GM04503 (cell line): ENCODE results near the gene ZWILCH.
A peak's percentile ranks its signal among the peaks of the same experiment; 100 is the strongest.
"Not testable (repeated sequence)": the region's sequence is repeated elsewhere in the genome, so short reads cannot be mapped to it uniquely, and the experiment has no call there.

Experiments used
- DNase-seq: peaks from one replicate; pipeline ENCODE4 v3.0.0-alpha.2; 2012; ENCODE audit warnings: low read depth

The ZWILCH gene

DNA sequence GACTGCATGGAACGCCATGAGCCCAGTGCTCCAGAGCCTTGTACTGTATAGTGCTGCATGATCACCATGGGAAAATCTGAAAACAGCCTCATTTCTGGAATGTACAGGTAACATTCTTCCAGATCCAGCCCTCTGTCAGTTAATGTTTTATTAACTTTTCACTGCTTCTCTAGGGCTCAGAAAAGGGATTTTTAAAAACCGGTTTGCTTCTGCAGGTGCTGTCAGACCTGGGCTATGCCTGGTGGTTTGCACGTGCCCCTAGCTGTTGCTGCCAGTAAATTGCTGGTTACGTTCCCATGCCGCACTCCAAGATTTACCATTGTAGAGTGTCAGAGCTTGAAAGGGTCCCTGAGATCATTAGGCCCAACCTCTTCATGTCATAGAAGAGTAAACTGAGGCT is 16.6 kb upstream of the ZWILCH start:
- DNase-seq: no peak

- DNase-seq: no peak
These were observed 15.8 kb upstream of the ZWILCH start for GRCh38 chr15:66489179-66489791.

- DNase-seq: no peak
These were observed 13.3 kb upstream of the ZWILCH start for GRCh38 chr15:66491846-66492245.

- no peak for DNase-seq
These were observed 10.9 kb upstream of the ZWILCH start for GRCh38 chr15:66494262-66494661.

DNA sequence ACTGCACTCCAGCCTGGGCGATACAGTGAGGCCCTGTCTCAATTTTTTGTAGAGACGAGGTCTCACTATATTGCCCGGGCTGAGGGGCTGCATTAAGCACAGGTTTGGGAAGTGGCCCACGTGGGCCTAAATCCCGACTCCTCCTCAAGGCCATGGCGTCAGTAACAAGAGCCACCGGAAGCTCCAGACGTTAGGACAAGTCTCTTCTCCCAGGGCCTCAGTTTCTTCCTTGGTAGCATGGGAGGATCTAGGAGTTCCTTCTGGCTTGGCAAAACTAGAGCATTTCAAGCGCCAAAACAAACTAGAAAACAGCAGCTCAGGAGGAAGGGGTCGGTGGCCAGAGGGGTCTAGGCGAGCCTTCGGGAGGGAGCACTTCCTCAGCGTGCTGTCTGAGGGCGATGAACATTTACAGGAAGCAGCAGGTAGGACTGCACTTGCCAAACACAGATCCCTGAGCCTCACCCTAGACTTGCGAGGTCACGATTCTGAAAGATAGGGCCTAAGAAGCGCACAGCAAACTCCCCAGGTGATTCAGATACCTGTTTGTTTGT is 8.1 kb upstream of the ZWILCH start:
- DNase-seq: no peak

DNA sequence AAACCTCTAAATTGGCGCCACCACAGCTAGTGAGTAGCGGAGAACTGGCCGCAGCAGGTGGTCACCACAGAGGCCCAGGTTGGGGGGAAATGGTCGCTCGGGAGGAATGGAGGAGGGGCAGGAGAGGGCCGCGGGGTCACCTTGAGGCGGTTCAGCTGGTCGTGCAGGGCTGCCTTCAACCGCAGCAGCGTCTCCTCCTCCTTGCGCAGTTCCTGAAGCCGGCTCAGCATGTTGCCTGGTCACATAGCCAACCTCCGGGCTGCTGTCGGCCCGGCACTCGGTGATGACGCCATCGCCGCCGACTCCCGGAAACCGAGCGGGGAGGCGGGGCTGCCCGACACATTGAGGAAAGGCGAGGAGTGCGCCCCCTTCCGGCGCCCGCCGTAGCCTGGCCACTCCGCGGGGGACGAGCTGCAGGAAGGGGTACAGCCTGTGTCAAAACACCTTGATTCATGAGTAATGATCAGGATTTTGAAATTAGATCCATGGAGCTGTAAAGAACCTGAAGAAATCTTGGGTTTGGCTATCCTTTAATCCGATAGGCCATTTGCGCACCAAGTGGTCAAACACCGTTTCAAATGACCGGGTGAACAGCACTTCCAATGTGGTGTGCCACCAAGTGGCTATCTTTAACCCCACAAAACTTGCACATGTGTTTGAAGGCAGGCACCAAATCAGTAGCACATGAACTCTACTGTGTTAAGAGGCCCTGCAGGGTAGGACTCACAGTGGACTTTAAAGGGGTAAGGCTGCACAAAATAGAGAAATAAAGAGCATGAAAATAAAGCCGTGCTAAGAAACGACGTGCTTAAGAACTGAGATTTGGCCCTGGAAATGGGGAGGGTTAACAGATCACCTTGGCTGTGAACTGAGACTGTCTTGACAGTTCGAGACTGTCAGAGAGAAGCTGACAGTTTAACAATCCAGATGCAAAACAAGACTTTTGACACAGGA is 7.3 kb upstream of the ZWILCH start, which contains the start of gene SNAPC5:
Gene SNAPC5, minus strand, starts transcription at position 261 of the 954 bp plus-strand sequence. Its CDS starts 31 bp downstream, at position 230.
- peak; percentile 47 for DNase-seq

DNA sequence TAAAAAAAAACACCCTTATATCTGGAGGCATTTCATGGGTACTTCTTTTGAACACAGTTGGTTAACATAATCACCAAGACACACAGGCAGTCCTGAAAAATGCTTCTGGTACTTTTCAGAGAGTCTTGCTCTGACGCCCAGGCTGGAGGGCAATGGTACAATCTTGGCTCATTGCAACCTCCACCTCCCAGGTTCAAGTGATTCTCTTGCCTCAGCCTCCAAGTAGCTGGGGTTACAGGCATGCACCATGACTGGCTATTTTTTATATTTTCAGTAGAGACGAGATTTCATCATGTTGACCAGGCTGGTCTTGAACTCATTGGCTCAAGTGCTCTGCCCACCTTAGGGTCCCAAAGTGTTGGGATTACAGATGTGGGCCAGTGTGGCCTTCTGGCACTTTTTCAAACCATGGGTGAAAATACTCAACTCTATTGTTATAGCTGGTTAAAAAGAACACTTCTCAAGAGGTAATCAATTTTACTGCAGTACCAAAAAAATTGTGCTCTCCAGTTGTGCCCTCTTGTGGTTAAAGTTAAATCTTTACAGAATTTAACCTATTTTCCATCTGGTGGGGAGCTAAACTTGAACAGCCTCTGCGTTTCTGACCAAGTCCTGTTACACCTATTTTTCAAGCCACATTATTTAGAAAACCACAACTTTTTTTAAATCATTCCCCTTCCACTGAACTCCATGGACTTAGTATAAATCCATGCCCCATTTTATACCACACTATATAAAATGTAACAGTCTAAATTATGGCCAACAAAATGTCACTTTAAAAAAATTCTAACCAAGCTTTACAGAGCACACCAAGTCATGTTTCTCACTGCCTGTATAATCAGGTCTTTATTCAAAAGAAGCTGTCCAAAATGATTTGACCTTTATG is 6.4 kb upstream of the ZWILCH start:
- DNase-seq: no peak

DNA sequence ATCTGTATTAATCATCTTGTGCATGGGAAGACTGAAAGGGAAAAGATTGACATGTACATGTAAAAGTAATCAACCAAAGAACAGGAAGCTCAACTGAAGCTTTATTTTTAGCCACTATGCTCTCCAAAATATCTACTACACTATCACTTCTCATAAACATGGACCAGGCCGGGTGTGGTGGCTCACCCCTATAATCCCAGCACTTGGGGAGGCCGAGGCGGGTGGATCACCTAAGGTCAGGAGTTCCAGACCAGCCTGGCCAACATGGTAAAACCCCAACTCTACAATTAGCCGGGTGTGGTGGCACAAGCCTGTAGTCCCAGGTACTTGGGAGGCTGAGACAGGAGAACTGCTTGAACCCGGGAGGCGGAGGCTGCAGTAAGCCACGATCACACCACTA is 4.8 kb upstream of the ZWILCH start:
- not testable (repeated sequence) for DNase-seq

GRCh38 chr15:66502491-66502890 is 2.6 kb upstream of the ZWILCH start:
- DNase-seq: no peak

DNA sequence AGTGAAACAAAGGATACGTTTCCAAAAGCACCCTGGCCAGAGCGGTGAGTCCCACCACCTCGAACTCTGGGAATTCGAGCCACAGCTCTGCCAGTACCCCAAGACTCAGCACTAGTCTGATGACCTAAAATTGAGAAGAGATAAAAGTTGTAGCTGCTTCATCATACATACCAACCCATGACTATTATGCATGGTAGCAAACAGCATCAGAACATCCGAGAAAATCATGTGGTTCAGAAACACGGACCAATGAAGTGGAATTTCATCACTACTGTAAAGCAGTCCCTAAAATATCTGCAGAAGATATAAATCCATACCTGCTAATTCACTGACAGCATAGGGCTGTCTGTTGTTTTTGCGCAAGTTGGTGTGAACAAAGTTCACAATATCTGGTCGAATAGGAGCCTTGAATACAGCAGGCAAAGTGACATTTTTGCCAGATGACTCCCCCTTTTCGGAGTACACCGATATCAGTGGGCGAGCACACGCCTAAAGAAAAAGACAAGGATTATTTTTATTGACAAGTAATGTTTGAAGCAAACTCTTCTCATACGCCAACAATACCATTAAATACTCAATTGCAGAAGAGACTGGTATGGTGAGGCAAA is 2.0 kb upstream of the ZWILCH start:
- DNase-seq: not testable (repeated sequence)

DNA sequence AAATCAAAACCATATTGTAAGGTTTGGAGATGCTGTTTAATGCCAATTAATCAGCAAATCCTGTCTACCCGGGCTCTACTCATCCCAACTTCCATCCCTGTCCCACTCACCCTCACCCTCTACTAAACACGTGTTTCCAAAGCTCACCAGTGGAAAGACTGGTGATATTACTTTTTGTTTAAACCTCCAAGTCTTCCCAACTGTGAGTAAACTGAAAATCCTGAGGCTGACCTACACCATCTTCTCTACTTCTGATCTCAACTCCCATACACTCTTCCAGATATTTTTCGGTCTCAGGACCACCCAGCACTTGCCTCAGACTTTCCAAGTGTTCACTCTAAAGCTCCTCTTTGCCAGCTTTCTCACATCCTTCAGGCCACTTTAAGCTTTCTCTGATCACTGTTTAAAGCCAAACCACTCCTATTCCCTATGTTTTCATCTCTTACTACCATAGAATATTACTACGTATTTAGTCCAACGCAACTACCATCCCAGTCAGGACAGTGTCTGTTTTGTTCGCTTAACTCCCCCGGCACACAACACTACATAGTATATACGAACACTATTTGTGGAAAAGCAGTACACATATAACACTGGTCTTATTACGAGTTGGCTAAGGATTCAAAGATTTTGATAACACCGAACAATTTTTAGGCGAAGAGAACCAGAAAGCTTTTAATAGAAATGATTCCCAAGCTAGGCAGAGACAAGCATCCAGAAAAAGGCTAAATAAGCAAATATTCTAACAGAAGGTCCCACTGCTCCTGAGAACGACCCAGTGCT is 1.2 kb upstream of the ZWILCH start:
- no peak for DNase-seq

GRCh38 chr15:66505430-66505811 is 295 bp downstream of the ZWILCH start:
- DNase-seq: no peak

DNA sequence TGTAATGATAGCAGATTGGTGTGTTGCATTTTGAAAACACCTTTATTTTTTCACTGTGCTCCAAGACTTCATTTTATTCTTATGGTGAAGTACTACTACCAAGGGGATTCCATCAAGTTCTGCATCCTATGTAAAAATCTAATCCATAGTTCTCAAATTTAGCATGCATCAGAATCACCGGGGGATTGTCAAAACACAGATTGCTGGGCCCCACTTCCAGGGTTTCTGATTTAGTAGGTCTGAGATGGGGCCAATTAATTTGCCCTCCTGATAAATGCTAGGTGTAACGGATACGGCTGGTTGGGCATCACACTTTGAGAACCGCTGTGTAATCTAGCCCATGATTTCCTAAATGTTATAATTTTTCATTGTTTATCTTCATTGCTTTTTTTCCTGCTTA is 692 bp downstream of the ZWILCH start:
- DNase-seq: no peak

- DNase-seq: no peak
These were observed 3.3 kb downstream of the ZWILCH start for GRCh38 chr15:66508293-66508883.

GRCh38 chr15:66514586-66514985 is 9.5 kb downstream of the ZWILCH start:
- no peak for DNase-seq

GRCh38 chr15:66515901-66516322 is 10.8 kb downstream of the ZWILCH start:
- no peak for DNase-seq

GRCh38 chr15:66523926-66524325 is 18.8 kb downstream of the ZWILCH start:
- DNase-seq: no peak

DNA sequence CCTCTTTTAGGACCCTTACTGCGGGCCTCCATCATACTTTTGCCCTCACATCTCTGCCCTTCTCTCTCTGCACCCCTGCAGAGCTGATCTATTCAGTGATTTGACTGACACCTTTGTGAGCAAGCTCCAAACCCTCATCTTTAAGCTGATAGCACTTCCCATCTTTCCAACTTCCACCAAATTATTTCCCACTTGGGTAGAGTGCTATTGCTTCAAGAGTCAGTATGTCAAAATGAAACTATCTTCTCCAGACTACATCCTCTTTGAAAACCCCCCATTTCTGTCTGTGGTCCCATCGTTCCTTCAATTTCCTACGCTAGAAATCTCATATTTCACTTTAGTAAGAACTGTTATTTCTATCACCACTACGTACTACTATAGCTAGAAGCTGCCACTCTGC is 19.7 kb downstream of the ZWILCH start:
- DNase-seq: no peak

DNA sequence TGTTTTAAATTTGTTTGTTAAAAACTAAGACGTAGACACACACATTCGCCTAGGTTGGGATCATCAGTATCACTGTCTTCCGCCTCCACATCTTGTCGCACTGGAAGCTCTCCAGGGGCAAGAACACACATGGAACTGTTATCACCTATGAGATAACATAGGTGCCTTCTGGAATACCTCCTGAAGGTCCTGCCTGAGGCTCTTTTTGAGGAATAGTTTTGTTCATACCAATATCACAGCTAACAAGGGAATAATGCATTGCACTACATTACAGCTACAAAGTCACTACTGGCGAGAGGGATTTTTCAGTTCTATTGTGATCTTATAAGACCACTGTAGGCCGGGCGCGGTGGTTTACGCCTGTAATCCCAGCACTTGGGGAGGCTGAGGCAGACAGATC is 29.9 kb downstream of the ZWILCH start:
- DNase-seq: no peak

DNA sequence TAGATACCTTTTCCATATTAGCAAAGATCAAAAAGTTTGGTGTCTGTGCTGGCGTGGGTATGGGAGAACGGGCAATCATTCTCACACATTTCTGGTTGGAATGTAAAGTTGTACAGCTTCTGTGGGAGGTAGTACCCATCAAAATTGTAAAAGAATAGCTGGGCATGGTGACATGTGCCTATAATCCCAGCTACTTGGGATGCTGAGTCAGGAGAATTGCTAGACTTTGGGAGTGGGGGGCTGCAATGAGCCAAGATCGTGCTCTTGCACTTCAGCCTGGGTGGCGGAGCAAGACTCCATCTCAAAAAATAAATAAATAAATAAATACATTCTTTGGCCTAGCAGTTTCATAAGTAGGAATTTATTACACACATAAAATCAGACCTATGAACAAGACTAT is 37.8 kb downstream of the ZWILCH start:
- DNase-seq: no peak
